Measurements from ENCODE around the gene HHAT.

The HHAT gene

DNA sequence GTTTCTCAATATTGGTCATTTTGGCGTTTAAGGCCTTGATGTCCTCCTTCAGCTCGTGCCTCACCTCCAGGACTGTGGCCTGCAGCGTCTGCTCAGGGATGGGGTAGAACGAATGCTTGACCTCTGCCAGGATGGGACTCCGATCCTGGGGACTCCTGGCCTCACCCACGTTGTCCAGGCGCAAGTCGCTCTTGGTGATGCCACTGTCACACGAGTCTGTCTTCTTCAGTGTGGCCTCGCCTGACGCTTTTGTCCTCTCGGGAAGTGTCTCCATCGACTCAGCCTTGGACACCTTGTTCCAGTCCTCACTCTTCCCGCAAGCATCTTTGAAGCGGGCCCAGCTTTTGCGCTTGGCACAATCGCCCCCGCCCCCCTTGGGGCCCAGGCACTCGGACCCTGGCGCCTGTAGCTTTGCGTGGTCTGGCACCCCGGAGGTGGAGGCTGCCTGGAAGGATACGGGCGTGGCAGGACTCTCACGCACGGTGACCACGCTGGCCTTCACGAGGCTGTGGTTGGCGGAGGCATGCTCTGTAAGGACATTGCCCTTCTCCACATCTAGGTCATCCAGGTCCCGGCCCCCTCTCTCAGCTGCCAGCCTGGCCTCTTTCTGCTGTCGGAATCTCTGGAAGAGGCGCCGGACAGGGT, 354.8 kb downstream of the HHAT start:
- DNase-seq (ENCODE audit: low read depth in 3 of 3), result no peak

DNA sequence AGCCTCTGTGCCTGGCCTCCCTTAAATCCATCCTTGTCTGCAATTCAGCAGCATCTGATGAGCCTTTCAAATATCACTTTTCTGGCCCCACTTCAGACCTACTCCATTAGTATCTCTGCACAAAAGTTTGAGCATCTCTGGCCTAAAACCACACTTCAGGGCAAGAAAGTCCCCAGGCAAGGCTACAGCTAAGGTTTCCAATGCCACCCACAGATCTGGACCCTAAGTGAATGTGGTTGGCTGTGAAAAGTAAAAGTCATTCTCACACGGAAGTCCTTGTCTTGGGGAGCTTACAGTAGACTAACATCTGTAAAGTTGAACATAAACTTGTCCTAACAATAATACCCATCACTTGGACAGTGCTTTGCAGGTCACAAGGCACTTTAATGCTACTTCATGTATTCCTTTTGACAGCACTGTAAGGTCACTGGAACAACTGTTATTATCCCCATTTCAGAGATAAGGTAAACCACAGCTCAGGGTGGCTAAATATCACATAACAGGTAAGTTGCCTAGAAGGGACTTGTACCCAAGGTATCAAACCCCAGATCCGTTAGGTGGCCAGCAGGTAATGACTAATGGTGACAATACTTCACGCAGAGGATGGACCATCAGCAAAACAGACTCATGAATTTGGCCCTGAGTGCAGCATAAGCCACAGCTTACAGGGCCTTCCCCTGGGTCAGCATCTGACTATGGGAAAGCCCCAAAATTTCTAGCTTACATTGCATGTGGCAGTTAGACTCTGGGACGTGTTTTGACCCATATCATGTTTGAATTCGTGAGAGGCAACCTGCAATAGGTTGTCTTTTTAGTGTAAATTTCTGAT, 356.0 kb downstream of the HHAT start:
- DNase-seq (ENCODE audit: low read depth in 3 of 3), result no peak

DNA sequence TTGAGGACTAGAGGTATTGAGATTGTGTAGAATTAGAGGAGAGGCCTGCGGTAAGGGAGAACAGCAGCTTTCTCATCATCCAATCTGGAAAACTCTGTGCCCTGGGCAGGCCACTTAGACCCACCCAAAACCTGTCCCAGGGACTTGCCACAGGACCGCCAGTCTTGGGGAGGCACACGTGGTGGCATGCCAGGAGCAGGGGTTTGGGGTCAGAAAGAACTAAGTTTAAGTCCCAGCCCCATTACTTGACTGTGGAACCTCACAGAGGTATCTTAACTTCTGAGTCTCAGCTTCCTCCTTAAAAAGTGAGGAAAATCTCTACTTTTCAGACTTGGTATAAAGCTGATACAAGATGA, 356.6 kb downstream of the HHAT start:
- no peak for DNase-seq (ENCODE audit: low read depth in 3 of 3)

DNA sequence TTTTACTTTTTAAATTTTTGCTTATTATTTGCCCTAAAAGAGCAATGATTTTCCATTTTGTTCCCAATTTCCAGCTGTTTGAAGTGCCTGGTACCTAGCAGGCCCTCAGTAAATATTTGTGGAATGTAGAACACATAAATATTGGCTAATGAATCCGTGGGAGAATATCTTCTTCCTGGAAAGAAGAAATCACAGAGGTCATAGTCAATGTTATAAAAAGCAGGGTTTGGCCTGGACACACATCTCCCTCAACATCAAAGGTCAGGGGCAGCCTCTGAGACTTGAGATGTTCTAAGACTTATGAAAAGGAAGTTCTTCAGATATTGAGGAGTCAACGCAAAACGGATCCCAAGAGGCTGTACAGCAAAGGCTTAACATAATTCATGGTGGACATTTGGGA, 358.1 kb downstream of the HHAT start:
- DNase-seq (ENCODE audit: low read depth in 3 of 3), result no peak

DNA sequence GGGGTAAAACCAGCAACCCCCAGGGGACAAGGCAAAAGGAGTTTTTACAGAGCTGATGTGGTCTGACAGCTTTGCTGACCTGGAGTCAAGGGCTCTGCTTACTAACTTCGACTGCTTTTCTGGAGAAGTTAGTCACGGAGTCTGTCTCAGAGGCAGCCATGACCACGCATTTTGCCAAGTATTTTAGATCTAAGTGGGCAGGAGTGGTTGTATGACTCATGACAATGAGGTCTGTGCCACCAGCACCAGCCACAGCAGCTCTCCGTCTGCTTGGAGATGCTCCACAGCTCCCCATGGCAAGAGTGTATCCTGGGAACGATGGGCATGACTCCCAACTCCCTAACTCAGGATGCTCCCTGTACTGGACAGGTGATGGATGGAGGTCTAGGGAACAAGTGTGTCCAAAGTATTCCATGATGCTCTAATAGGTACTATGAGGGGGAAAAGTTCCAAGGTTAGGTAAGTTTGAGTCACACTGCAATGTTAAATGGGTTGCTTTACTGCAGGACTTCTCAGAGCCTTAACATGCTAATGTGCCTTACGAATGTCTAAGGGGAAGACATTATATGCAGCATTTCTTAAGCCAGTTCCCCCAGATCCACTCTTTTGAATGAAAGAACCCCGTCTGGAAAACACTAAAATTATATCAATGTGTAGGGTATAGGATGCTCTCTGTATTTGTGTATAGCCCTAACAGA, 359.0 kb downstream of the HHAT start:
- no peak for DNase-seq (ENCODE audit: low read depth in 3 of 3)

DNA sequence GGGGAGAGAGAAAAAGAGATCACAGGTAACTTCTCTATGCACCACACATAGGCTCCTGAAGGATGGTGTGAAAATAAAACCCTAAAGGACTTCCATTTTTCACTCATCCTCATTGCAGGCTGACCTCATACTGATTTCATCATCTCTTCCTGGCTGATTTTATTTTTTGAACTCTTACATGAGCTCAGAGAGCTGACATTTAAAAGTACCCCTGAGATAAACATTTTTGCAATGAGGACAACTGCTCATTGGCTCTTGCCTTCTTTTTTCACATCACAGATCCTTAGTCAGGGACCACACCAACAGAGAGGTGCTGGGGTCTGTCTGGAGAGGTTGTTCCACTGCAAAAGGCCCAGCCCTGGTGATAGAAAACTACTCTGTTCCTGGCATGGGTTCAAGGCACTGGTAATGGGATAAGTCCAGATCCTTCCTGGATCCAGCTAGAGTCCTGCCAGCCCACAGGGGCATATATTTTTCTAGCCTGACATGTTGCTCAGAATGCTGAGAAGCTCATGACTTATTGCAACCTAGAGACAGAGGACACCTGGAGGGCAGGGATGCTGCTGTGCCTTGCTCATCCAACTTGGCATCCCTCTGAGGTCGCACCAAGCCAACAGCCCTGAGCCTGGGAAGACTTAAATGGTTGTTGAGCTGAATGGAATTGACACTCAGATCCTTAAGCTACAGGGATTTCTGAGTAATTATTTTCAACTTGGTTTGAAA, 360.0 kb downstream of the HHAT start:
- no peak for DNase-seq (ENCODE audit: low read depth in 3 of 3)

DNA sequence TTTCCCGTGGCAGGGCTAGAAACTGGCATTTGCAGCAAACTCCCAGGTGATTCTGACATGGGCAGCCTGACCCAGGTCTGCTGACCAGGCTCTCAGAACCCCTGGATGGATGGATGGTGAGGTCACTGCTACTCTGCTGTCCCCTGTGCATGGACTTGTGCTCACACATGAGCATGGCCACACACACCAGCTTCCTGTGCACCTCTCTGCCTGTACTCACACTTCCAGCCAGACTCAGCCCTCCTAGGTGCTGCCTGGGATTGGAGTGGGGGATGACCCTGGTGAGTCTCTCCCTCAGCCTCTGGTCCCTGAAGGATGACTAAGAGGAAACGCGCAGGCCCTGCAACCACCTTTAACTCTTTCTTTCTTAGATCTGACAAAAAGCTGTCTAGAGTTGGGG, 361.1 kb downstream of the HHAT start:
- no peak for DNase-seq (ENCODE audit: low read depth in 3 of 3)

DNA sequence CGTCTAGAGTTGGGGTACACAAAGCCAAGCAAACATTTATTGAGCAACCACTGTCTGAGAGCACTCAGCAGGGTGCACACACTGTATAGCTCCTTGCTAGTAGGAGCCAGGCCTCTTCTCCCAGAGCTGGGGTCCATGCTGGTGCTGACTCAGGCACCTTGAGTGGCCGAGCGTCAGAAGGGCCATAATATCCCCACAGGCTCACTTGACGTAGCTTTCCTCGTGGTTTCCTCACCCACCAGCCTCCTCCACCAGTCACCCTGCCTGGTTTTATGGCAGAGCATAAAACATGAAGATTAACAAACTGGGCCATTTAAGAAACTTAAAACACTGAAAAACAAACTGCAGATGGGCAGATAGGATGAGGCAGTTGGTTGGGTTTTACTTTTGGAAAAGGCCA, 361.5 kb downstream of the HHAT start:
- DNase-seq (ENCODE audit: low read depth in 3 of 3), result no peak

DNA sequence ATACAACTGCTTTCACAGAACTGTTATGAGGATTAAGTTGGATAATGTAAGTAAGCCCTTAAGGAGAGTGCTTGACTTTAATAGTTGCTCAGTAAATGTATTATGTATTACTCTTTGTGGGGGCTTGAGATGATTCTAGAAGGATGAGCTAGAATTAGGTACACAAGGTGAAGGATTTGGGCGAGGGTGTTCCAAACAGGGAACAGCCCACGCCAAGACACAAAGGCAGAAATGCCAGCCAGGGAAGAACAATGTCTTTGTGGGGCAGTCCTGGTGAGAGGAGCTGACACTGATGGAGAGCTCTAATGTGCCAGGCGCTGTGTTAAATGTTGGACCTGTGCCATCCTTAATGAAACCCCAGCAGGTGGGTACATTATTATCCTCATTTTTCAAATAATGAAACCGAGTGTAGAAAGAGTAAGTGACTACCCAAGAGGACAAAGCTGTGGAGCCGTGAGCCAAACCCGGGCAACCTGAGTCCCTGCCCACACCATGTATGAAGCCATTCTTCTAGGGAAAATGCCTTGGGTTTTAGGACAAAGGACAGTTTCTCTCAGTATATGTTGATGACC, 362.4 kb downstream of the HHAT start:
- DNase-seq (ENCODE audit: low read depth in 3 of 3), result no peak

DNA sequence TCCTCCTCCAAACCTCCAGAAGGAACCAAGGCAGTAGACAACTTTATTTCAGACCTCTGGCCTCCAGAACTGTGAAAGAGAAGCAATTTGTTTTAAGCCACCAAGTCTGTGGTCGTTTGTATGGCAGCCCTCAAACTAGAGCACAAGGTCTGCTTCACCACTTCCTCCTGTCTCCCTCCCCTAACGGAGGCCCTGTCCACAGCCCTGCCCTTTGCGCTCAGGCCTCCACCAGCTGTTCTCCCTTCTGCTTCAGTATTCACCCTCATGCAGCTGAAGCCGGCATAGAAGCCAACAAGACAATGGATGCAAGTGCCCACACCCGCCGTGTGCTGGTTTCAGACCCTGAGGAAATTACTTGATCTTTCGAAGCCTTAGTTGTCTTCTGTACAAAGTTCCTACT, 364.1 kb downstream of the HHAT start:
- no peak for DNase-seq (ENCODE audit: low read depth in 3 of 3)

DNA sequence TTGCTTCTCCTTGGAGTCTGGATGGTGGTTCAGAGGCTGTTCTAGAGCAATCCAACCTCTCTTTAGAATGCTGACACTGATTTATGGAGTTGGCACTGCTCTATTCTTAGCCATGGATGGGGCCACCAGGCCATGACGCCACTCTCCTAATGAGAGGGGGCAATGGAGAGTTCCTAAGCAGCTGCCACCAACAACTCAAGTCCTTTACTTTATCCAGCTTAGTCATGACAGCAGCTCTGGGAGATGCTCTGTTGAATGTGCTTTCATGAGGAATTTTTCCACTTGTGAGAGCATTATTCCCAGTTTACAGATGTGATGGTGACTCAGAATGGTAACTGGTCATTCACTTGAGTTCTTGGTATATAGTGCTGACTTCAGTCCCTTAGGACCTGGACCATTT, 366.3 kb downstream of the HHAT start:
- DNase-seq (ENCODE audit: low read depth in 3 of 3), result no peak

DNA sequence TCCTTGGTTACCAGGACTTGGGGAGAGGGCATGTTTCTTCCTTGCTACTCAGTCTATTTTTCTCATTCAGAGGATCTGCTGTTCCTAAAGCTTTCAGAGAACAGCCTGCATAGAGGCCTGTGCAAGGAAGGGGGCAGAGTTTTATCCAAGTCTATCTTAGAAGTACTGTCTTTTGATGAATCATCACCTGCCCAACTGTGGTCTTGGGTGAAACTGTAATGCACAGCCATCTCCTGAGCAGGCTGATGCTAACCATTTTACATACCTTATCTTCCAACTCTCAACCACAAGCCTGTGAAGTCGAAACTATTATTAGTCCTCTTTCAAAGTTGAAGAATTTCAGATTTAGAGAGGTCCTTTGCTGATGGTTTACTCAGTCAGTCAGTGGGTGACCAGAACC, 368.0 kb downstream of the HHAT start:
- no peak for DNase-seq (ENCODE audit: low read depth in 3 of 3)

DNA sequence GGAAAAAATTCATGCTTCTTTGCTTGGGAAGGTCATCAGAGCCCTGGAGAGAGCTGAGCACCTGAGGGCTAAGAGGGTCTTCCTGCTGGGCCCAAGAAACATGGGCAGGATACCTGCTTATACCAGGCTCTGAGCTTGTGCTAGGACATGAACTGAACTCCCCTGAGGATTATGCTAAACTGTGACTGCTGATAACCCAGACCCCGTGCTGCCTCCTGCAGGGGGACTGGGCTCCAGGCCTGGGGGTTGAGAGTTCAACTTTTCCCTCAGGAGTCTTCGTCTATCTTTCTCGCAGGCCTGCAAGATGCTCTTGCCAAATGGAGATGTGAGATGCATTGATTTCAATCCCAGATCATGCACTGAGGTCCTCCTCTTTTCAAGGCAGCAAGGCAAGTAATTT, 368.5 kb downstream of the HHAT start:
- DNase-seq (ENCODE audit: low read depth in 3 of 3), result no peak

DNA sequence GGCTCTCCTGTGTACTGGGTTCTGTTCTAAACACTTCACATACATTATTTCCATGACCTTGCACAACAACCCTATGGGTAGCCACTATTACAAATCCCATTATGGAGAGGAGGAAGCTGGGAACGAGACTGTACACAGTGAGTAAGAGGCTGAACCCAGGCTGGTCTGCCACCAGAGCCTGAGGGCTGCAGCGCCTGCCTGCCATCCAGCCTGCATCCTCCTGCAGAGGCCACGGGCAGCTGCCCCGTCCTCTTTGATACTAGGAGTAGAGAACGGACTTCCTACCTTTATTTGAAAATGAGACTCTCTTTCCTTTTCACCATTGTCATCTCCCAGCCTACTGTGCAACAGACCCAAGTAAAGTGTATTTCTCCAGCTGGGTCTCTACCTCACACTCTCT, 370.0 kb downstream of the HHAT start:
- DNase-seq (ENCODE audit: low read depth in 3 of 3), result no peak

DNA sequence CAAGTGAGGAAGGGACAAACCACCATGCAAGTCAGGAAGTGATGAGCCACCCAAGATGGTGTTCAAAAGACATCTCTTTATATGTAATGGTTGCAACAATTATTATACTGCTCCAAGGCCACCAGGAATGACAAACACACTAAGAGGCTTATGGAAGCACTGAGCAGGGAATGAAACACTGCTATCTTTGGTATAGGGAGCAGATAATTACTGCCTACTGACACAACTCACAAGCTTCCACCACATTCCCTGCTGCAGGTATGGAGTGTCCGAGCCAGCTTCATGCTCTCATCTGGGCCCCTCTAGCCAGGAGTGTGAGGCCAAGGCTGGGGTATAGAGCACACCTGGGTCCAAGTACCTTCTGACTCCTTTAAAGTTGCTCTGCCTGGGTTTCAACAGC, 371.4 kb downstream of the HHAT start:
- DNase-seq (ENCODE audit: low read depth in 3 of 3), result no peak

DNA sequence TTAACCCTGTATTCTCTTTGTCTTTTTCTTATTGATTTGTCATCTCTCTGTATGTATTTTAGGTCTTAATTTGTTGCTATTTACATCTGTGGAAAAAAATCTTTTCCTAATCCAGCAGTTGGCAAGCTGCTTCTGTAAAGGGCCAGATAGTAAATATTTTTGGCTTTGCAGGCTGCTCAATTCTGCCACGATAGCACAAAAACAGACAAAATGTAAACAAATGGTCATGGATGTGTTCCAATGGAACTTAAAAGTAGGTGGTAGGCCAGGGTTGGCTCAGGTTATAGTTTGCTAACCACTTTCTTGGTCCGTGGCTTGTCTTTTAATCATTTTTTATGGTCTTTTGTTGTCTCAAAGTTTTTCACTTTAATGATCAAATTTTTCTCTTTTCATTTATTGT, 371.8 kb downstream of the HHAT start:
- DNase-seq (ENCODE audit: low read depth in 3 of 3), result no peak

DNA sequence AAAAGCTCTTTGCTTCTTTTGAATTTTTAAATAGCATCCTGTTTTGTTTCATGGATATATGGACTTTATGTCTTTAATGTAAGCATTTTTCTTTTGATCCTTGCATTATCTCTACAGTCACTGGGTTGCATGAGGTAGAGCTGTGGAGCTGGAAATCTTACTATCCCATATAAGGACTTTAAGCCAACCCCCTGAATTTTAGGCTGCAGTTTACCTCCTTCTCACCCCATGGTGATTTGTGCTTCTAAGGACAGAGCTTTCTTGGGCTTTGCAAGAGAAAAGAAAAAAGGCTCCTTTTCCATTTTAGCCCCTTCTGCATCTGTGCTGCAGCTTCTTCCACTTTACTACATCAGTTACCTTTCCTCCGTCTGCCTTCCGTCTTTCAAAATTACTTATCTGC, 373.8 kb downstream of the HHAT start:
- no peak for DNase-seq (ENCODE audit: low read depth in 3 of 3)

DNA sequence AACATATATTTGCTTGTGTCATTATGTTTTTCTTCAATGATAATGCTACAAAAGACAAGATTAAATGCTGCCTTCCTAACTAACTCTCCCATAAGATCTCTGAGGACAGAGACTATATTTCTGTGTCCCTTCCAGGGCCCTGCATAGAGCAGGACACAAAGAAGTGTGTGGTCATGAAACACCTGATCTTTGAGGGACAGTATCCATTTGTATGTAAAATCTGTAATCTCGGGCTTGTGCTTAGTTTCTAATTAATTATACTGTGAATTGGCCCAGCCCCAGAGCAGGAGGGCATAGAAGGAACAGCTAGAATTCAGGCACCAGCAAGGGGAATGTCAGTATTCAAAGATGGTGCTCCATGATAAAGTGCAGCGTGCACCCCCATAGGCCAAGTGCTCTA, 374.9 kb downstream of the HHAT start:
- DNase-seq (ENCODE audit: low read depth in 3 of 3), result no peak

DNA sequence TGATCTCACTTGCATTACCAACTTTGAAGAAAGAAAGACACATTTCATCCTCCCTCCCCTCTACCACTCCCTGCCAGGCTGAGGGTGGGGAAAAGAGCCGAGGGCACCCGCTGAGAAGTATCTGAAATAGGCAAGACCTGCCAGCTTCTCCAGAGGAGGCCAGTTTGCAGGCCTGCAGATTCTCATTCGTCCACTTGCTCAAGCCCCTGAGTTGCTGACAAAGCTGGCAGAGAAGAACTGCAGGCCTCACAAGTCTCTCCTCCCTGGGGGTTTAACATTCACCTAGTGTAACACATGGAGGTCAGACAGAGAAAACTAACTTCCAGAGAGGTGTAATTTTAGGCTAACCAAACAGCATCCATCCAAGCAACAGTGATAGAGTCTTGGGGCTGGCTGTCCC, 376.4 kb downstream of the HHAT start:
- no peak for DNase-seq (ENCODE audit: low read depth in 3 of 3)

DNA sequence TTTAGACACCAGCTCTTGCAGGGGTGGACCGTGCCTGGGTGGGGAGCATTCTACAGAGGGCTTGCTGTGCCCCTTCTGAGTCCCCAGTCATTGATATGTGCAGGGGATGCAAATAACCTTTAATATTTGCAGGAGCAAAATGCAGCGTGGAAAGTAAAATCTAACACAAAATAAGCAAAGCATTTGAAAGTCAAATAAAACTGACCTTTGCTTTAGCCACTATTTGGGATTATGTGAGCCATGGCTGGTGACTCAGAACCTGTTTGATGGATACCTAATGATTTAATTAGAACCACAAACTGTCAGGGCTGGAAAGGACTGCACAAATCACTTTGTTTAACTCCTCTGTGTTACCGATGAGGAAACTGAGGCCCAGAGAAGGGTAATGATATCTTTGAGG, 377.5 kb downstream of the HHAT start:
- no peak for DNase-seq (ENCODE audit: low read depth in 3 of 3)

DNA sequence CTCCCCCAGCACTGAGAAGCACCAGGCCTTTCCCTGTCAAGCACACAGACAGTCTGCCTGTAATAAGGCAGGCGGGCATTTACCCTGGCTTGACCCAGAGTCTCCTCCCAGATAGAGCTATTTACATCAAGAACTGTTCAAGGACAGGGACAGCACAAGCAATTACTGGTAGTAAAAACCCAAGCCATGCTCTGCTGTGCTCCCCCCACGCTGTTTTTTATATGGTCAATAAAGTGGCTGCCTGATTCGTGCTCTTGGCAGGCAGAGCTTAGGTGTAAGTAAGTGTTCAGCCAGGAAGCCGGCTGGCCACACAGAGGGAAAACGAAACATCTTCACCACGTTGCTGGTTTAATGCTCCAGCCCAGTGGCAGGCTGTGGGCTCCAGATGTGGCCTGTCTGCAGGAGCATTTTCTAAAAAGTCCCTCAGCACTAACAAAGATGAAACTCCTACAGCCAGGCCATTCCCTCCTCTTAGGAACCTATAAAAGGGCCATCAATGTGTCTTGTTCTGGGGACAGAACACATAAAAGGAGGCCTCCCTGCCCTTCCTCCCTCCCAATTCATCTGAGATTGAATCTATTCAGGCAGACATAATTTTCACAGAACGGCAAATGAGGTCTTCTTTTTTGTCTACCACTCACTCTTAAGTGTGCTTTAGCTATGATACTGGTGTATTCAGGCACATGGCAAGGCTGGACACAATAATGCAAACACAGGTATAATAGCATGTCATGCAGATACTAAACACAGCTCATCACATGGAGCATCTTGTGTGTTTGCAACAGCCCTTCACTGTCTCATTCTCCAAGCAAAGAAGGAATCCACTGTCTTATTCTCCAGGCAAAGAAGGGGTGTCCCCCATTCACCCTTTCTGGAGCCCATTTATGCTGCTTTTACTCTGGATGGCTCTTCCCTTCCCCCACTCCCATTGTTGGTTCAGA, 378.9 kb downstream of the HHAT start:
- DNase-seq (ENCODE audit: low read depth in 3 of 3), result no peak
